GM10248 (cell line): Measurements from ENCODE around the gene HADHB.

ENCODE experiments used
- CTCF ChIA-PET: fragments of 300-600 bp; sonication (Branson Sonifier 250); formaldehyde crosslinking; extraction: SDS; loops from one replicate; lab custom pipeline; 2021; ENCODE audit warnings: antibody characterized with exemption; lab: Yijun Ruan, JAX
- POLR2A ChIA-PET: fragments of 350-650 bp; sonication (Branson Sonifier 250); formaldehyde crosslinking; extraction: SDS; loops from one replicate; lab custom pipeline; 2020; ENCODE audit warnings: antibody characterized with exemption; lab: Yijun Ruan, JAX
- DNase-seq: peaks from one replicate; pipeline ENCODE4 v3.0.0; 2012; ENCODE audit errors: extremely low spot score
- TF ChIP-seq, protein P1 (sequence below): IDR thresholded peaks from 2 replicates; pipeline ENCODE4 v1.5.1; 2012; ENCODE audit warnings: mild to moderate bottlenecking, low read depth; ENCODE audit errors: extremely low read depth, missing control alignments, control extremely low read depth

Gene HADHB

GRCh38 chr2:26223018-26223417 lies 21.7 kb upstream of the HADHB start:
- no peak for DNase-seq
- CTCF ChIA-PET, result no interaction called here
- TF ChIP-seq, protein P1, sequence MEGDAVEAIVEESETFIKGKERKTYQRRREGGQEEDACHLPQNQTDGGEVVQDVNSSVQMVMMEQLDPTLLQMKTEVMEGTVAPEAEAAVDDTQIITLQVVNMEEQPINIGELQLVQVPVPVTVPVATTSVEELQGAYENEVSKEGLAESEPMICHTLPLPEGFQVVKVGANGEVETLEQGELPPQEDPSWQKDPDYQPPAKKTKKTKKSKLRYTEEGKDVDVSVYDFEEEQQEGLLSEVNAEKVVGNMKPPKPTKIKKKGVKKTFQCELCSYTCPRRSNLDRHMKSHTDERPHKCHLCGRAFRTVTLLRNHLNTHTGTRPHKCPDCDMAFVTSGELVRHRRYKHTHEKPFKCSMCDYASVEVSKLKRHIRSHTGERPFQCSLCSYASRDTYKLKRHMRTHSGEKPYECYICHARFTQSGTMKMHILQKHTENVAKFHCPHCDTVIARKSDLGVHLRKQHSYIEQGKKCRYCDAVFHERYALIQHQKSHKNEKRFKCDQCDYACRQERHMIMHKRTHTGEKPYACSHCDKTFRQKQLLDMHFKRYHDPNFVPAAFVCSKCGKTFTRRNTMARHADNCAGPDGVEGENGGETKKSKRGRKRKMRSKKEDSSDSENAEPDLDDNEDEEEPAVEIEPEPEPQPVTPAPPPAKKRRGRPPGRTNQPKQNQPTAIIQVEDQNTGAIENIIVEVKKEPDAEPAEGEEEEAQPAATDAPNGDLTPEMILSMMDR, result no peak
- POLR2A ChIA-PET, result no interaction called here

DNA sequence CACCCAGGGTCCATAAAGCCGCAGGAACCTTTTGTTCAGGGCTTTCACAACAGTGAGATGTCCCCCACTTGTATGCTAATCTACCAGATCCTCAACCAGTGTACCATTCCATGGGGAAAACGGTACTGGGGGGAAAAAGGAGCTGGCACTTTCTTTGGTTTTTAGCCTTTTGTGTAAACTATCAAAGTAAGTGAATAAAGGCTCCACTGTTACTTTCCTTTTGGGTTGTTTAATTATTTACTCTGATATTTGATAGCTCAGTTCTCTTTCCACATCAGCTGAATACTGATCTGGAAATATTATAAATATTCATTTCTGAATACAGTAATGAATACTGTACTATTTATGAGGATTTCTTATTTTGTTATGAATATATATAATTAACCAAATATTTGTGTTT lies 20.6 kb upstream of the HADHB start:
- ChIA-PET CTCF (interaction anchor here (1.4 to 1.5 kb wide), 2 partner anchors 11 to 54 kb away, joined by 3 read pairs; no protein-coding TSS in a partner anchor), POLR2A (no interaction called here)
- no peak for DNase-seq
- TF ChIP-seq, protein P1, result no peak

DNA sequence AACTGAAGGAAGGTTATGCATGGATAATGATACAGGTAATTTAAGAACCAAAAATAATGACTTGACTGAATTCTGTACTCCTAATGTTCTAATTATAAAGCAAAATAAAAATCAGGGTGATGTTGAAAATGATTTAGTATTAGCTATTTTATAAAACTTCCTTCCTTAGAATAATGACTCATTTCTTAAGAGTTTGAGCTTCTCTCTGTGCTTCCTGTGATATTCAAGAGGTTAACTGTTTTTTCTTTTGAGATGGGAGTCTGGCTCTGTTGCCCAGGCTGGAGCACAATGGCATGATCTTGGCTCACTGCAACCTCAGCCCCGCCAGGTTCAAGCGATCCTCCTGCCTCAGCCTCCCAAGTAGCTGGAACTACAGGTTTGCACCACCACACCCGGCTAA lies 15.1 kb upstream of the HADHB start:
- CTCF ChIA-PET, result interaction anchor here (1.0 to 1.5 kb wide), 3 partner anchors 12 to 101 kb away, joined by 3 read pairs; no protein-coding TSS in a partner anchor
- no peak for DNase-seq
- POLR2A ChIA-PET, result no interaction called here
- TF ChIP-seq, protein P1, result no peak

GRCh38 chr2:26230806-26231205 lies 13.9 kb upstream of the HADHB start:
- DNase-seq, result no peak
- POLR2A ChIA-PET, result interaction anchor here (1.1 kb wide), 1 partner anchor 16 kb away, joined by 3 read pairs; no protein-coding TSS in a partner anchor
- TF ChIP-seq, protein P1, result no peak
- CTCF ChIA-PET, result interaction anchor here (0.7 to 2.0 kb wide), 6 partner anchors 19 to 58 kb away, joined by 3 to 7 read pairs (median 3); no protein-coding TSS in a partner anchor

DNA sequence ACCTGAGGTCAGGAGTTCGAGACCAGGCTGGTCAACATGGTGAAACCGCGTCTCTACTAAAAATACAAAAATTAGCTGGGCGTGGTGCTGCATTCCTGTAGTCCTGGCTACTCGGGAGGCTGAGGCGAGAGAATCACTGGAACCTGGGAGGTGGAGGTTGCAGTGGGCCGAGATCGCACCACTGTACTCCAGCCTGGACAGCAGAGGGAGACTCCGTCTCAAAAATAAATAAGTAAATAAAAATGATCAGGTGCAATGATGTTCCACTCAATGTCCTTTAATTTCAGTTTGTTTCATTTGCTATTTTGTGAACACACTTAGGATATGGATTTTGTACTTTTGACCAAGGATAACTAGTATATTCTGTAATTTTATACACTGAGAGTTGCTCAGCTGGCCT lies 9.7 kb upstream of the HADHB start:
- TF ChIP-seq, protein P1, result no peak
- ChIA-PET CTCF (interaction anchor here (1.2 to 3.1 kb wide), 8 partner anchors 10 to 101 kb away, joined by 3 to 15 read pairs (median 3); partner anchors contain the start of genes HADHA and HADHB), POLR2A (no interaction called here)
- DNase-seq, result no peak

DNA sequence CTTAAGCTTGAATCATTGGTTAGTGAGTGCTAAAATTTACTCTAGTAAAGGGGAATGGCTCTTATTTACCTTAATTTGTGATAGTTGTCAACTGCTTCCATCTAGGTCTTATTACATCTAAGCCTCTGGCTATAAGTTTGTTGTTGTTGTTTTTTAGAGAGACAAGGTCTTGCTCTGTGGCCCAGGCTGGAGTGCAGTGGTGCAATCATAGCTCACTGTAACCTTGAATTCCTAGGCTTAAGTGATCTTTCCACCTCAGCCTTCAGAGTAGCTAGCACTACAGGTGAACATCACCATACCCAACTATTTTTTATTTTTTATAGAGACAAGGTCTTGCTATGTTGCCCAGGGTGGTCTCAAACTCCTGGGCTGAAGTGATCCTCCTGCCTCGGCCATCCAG lies 6.9 kb upstream of the HADHB start:
- TF ChIP-seq, protein P1, result no peak

More for the DNA sequence above, 6.9 kb upstream of the HADHB start:
- no peak for DNase-seq
- POLR2A ChIA-PET, result no interaction called here
- CTCF ChIA-PET, result interaction anchor here (0.7 to 2.5 kb wide), 4 partner anchors 9 to 53 kb away, joined by 3 to 8 read pairs (median 3); no protein-coding TSS in a partner anchor
